ENCODE data around the gene C16orf54. TPM values are rescaled to one million over a fixed set of nuclear protein-coding genes. Genes with fewer than 3 reads are reported as not detected.
A peak's percentile ranks its signal among the peaks of the same experiment; 100 is the strongest.
"Not testable (repeated sequence)": the region's sequence is repeated elsewhere in the genome, so short reads cannot be mapped to it uniquely, and the experiment has no call there.

C16orf54 gene
- total RNA-seq, 1 donor from 2014 or later = 11.2 TPM

DNA sequence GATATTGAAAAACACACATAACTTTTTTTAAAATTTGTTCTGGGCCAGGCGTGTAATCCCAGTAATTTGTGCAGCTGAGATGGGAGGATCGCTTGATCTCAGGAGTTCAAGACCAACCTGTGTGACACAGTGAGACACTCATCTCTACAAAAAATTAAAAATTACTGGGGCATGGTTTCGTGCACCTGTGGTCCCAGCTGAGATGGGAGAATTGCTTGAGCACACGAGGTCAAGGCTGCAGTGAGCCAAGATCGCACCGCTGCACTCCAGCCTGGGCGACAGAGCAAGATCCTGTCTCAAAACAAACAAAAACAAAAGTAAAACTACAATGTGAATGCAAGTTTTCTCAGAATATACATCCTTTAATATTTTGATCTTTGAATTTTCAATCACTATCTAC, 15.1 kb downstream of the C16orf54 start:
- H3K27me3 ChIP-seq (ENCODE audit: low read depth) = peaks cover 6% of the 10 kb centered on the region
- DNase-seq (no peak), ATAC-seq (no peak)
- peaks cover 5% of the 10 kb centered on the region for H3K4me1 ChIP-seq
- H3K4me3 ChIP-seq = no peak overlapping the region
- no peaks in the 10 kb centered on the region for H3K9me3 ChIP-seq
- no peaks in the 10 kb centered on the region for H3K36me3 ChIP-seq
- TF ChIP-seq CTCF (IDR thresholded peaks at IDR 0.05) = no peak
- intact Hi-C loops (cut with DNase I) = no loop called here
- H3K27ac ChIP-seq = no peak overlapping the region

GRCh38 chr16:29729116-29729521, 16.7 kb downstream of the C16orf54 start:
- Histone ChIP-seq H3K36me3 (no peaks in the 10 kb centered on the region), H3K9me3 (no peaks in the 10 kb centered on the region), H3K27me3 (ENCODE audit: low read depth) (peaks cover 6% of the 10 kb centered on the region), H3K4me1 (peaks cover 5% of the 10 kb centered on the region), H3K27ac (no peak overlapping the region), H3K4me3 (no peak overlapping the region)
- DNase-seq (no peak), ATAC-seq (peak; percentile 56 to 59)
- intact Hi-C loops (cut with DNase I) = no loop called here
- TF ChIP-seq CTCF (IDR thresholded peaks at IDR 0.05) = peak; percentile 35

DNA sequence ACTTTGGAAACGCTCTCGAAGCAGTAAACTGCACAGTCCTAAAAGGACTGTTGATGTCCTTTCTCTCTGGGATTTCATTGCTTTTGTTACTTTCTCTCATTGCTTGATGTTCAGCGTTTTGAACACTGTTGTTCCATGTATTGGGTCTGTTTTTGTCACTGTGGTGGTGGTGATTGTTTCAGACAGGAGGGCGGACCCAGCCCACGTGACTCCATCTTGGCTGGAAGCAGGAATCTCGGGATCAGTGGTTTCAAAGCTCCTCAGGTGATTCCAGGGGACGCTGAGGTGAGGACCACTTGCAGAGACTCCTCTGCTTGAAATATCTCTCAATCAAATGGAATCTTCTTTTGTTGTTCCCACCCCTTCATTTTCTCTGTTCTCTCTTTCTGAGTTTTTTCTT, 18.3 kb downstream of the C16orf54 start:
- Histone ChIP-seq H3K9me3 (no peaks in the 10 kb centered on the region), H3K4me1 (peaks cover 5% of the 10 kb centered on the region), H3K27ac (no peak overlapping the region), H3K36me3 (no peaks in the 10 kb centered on the region), H3K4me3 (no peak overlapping the region), H3K27me3 (ENCODE audit: low read depth) (peaks cover 6% of the 10 kb centered on the region)
- no peak for ATAC-seq
- intact Hi-C loops (cut with DNase I) = no loop called here
- DNase-seq = no peak
- no peak for TF ChIP-seq CTCF (IDR thresholded peaks at IDR 0.05)

DNA sequence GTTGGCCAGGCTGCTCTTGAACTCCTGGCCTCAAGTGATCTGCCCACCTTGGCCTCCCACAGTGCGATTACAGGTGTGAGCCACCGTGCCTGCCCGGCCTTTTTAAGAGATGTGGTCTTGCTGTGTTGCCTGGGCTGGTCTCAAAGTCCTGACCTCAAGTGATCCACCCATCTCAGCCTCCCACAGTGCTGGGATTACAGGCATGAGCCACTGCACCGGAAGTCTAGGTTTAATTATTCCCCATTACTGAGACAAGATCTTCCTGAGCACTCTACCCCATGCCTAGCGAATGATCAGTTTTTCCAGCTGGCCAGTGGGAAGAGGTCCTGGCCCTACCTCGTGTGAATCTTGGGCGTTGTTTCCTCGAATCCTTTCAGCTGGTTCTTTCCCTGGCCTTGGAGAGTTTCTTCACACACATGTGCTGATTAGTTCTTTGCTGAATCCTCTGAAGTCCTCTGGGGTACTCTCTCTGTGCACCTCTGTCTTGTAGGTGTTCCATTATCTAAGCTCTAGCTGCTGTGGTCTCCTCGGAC, 18.9 kb downstream of the C16orf54 start:
- no peak for ATAC-seq
- intact Hi-C loops (cut with DNase I) = no loop called here
- Histone ChIP-seq H3K4me3 (no peak overlapping the region), H3K9me3 (no peaks in the 10 kb centered on the region), H3K4me1 (peaks cover 5% of the 10 kb centered on the region), H3K27ac (no peak overlapping the region), H3K36me3 (no peaks in the 10 kb centered on the region), H3K27me3 (ENCODE audit: low read depth) (peaks cover 6% of the 10 kb centered on the region)
- DNase-seq = no peak
- TF ChIP-seq CTCF (IDR thresholded peaks at IDR 0.05) = no peak

DNA sequence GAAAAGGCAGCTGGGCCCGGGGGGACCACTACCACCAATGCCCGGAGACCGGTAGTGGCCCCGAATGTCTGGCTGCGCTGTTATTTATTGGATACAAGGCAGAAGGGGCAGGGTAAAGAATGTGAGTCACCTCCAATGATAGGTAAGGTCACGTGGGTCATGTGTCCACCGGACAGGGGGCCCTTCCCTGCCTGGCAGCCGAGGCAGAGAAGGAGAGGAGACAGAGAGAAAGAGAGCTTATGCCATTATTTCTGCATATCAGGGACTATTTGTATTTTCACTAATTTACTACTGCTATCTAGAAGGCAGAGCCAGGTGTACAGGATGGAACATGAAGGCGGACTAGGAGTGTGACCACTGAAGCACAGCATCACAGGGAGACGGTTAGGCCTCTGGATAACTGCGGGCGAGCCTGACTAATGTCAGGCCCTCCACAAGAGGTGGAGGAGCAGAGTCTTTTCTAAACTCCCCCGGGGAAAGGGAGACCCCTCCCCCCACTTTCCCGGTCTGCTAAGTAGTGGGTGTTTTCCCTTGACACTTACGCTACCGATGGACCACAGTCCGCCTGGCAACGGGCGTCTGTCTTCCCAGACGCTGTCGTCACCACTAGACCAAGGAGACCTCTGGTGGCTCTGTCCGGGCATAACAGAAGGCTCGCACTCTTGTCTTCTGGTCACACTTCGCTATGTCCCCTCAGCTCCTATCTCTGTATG, 24.5 kb downstream of the C16orf54 start:
- ATAC-seq = peak; percentile 85 to 88
- intact Hi-C loops (cut with DNase I) = not testable (repeated sequence)

More for the DNA sequence above, 24.5 kb downstream of the C16orf54 start:
- H3K27ac ChIP-seq; H3K27me3 ChIP-seq (ENCODE audit: low read depth); H3K4me3 ChIP-seq; H3K36me3 ChIP-seq; H3K9me3 ChIP-seq; H3K4me1 ChIP-seq: not testable (repeated sequence)
- peak; percentile 78 for DNase-seq
- peak; percentile 46 for TF ChIP-seq CTCF (IDR thresholded peaks at IDR 0.05)

All from lower lobe of right lung (tissue), 2 donors.